WERI-Rb-1 (cell line): ENCODE results near the gene LRRC70.

Experiments used
- DNase-seq: peaks from one replicate; pipeline ENCODE4 v3.0.0-alpha.2; 2020
- H3K27ac ChIP-seq: fragments of 250-450 bp; sonication (Bioruptor Pico); 2 replicates; pipeline ENCODE4 v1.5.1; 2020; ENCODE audit warnings: mild to moderate bottlenecking, moderate library complexity
- H3K27me3 ChIP-seq: fragments of 250-450 bp; sonication (Bioruptor Pico); 2 replicates; pipeline ENCODE4 v1.5.1; 2021; ENCODE audit warnings: mild to moderate bottlenecking, low read depth, moderate library complexity; ENCODE audit not compliant: insufficient read depth, severe bottlenecking
- H3K36me3 ChIP-seq: fragments of 250-450 bp; sonication (Bioruptor Pico); 2 replicates; pipeline ENCODE4 v1.5.1; 2020; ENCODE audit warnings: mild to moderate bottlenecking, moderate library complexity
- H3K4me3 ChIP-seq: 2 replicates; pipeline ENCODE4 v1.5.1; 2011; ENCODE audit warnings: low read depth, mild to moderate bottlenecking, control low read depth, low read length
- H3K9me3 ChIP-seq: fragments of 250-450 bp; sonication (Bioruptor Pico); 2 replicates; pipeline ENCODE4 v1.5.1; 2021; ENCODE audit warnings: mild to moderate bottlenecking, moderate library complexity; ENCODE audit not compliant: severe bottlenecking
- CTCF ChIP-seq: IDR thresholded peaks from 2 replicates; pipeline ENCODE4 v1.5.1; 2011; ENCODE audit warnings: low read depth, mild to moderate bottlenecking, control low read depth, inconsistent platforms, low read length

The LRRC70 gene

GRCh38 chr5:62578540-62578939 lies at the start of gene LRRC70:
TSS of gene LRRC70 (plus strand) at chr5:62578819. CDS start at chr5:62579439, 620 bp downstream.
- Histone ChIP-seq H3K9me3 (no peaks in the 10 kb centered on the region), H3K36me3 (no peaks in the 10 kb centered on the region), H3K27me3 (no peaks in the 10 kb centered on the region), H3K4me3 (no peak within 1 kb of the TSS), H3K27ac (no peak within 1 kb of the TSS)
- DNase-seq: no peak
- no peak for TF ChIP-seq CTCF

- Histone ChIP-seq H3K27ac (no peak overlapping the region), H3K9me3 (no peaks in the 10 kb centered on the region), H3K4me3 (no peak overlapping the region), H3K27me3 (no peaks in the 10 kb centered on the region), H3K36me3 (peaks cover 11% of the 10 kb centered on the region)
- no peak for DNase-seq
- no peak for TF ChIP-seq CTCF
Observed at GRCh38 chr5:62533597-62533996, 45.0 kb upstream of the LRRC70 start.

- no peak for DNase-seq
- H3K27me3 ChIP-seq: no peaks in the 10 kb centered on the region
- H3K4me3 ChIP-seq: no peak overlapping the region
- TF ChIP-seq CTCF: no peak
- H3K9me3 ChIP-seq: no peaks in the 10 kb centered on the region
- H3K36me3 ChIP-seq: peaks cover 13% of the 10 kb centered on the region
- H3K27ac ChIP-seq: no peak overlapping the region
Observed at GRCh38 chr5:62534461-62535236, 44.0 kb upstream of the LRRC70 start.

- DNase-seq: no peak
- H3K36me3 ChIP-seq: peaks cover 6% of the 10 kb centered on the region
- H3K4me3 ChIP-seq: no peak overlapping the region
- no peak for TF ChIP-seq CTCF
- no peaks in the 10 kb centered on the region for H3K9me3 ChIP-seq
- no peaks in the 10 kb centered on the region for H3K27me3 ChIP-seq
- H3K27ac ChIP-seq: no peak overlapping the region
Observed at GRCh38 chr5:62536232-62536631, 42.4 kb upstream of the LRRC70 start.

GRCh38 chr5:62536783-62537182 lies 41.8 kb upstream of the LRRC70 start:
- Histone ChIP-seq H3K9me3 (no peaks in the 10 kb centered on the region), H3K27ac (no peak overlapping the region), H3K27me3 (no peaks in the 10 kb centered on the region), H3K36me3 (peaks cover 4% of the 10 kb centered on the region), H3K4me3 (no peak overlapping the region)
- no peak for DNase-seq
- no peak for TF ChIP-seq CTCF
